Measurements from ENCODE around the gene CAMK2N2. TPM values are rescaled to one million over a fixed set of nuclear protein-coding genes. Genes with fewer than 3 reads are reported as not detected.

The CAMK2N2 gene
- total and polyA plus RNA-seq, 9 of the 15 experiments (the other 6 are each of a cell fraction or from before 2014, with no cell fraction given), result 0.08 to 0.22 (median 0.11) TPM; not detected in 5

GRCh38 chr3:184261854-184262763, 756 bp upstream of the CAMK2N2 start (continued):
- TF ChIP-seq, protein P1, sequence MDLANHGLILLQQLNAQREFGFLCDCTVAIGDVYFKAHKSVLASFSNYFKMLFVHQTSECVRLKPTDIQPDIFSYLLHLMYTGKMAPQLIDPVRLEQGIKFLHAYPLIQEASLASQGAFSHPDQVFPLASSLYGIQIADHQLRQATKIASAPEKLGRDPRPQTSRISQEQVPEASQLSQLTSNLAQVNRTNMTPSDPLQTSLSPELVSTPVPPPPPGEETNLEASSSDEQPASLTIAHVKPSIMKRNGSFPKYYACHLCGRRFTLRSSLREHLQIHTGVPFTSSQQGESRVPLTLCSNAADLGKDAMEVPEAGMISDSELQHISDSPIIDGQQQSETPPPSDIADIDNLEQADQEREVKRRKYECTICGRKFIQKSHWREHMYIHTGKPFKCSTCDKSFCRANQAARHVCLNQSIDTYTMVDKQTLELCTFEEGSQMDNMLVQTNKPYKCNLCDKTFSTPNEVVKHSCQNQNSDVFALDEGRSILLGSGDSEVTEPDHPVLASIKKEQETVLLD (IDR thresholded peaks at IDR 0.05), result 0 out of 2 replicates have a peak, but pooled peaks have one; percentile 47
- TF ChIP-seq ELF1 (tag; IDR thresholded peaks at IDR 0.05) (no peak), KDM1A (IDR thresholded peaks at IDR 0.05) (no peak), HNRNPH1 (optimal IDR thresholded peaks at IDR 0.05; ENCODE audit: low read depth, low read length) (no peak), DMBX1 (CRISPR knock-in tag; IDR thresholded peaks at IDR 0.05; ENCODE audit: borderline replicate concordance) (no peak), HSF4 (CRISPR knock-in tag; IDR thresholded peaks at IDR 0.05; ENCODE audit: borderline replicate concordance) (no peak), MIER1 (IDR thresholded peaks at IDR 0.05; ENCODE audit: low read depth) (peak; percentile 39; the same call in 1 of the 2 replicates), TEAD4 (IDR thresholded peaks at IDR 0.05; ENCODE audit: low read length) (no peak), TEAD4 (CRISPR knock-in tag; IDR thresholded peaks at IDR 0.05; ENCODE audit: borderline replicate concordance) (no peak), PCBP1 (IDR thresholded peaks at IDR 0.05; ENCODE audit: low read depth, low read length, poor library complexity, severe bottlenecking) (no peak), CBFB (CRISPR knock-in tag; IDR thresholded peaks at IDR 0.05) (0 out of 2 replicates have a peak, but pooled peaks have one; percentile 41), ZNF395 (CRISPR knock-in tag; IDR thresholded peaks at IDR 0.05) (0 out of 2 replicates have a peak, but pooled peaks have one; percentile 10), ATF7 (IDR thresholded peaks at IDR 0.05) (no peak), ZBTB1 (CRISPR knock-in tag; IDR thresholded peaks at IDR 0.05; ENCODE audit: borderline replicate concordance, low read depth) (no peak), SRF (CRISPR knock-in tag; IDR thresholded peaks at IDR 0.05) (no peak), DLX4 (CRISPR knock-in tag; IDR thresholded peaks at IDR 0.05) (no peak), ZNF444 (CRISPR knock-in tag; IDR thresholded peaks at IDR 0.05) (no peak)
- TF ChIP-seq, protein P2, sequence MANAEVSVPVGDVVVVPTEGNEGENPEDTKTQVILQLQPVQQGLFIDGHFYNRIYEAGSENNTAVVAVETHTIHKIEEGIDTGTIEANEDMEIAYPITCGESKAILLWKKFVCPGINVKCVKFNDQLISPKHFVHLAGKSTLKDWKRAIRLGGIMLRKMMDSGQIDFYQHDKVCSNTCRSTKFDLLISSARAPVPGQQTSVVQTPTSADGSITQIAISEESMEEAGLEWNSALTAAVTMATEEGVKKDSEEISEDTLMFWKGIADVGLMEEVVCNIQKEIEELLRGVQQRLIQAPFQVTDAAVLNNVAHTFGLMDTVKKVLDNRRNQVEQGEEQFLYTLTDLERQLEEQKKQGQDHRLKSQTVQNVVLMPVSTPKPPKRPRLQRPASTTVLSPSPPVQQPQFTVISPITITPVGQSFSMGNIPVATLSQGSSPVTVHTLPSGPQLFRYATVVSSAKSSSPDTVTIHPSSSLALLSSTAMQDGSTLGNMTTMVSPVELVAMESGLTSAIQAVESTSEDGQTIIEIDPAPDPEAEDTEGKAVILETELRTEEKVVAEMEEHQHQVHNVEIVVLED (CRISPR knock-in tag; IDR thresholded peaks at IDR 0.05), result no peak
- TF ChIP-seq, protein P3, sequence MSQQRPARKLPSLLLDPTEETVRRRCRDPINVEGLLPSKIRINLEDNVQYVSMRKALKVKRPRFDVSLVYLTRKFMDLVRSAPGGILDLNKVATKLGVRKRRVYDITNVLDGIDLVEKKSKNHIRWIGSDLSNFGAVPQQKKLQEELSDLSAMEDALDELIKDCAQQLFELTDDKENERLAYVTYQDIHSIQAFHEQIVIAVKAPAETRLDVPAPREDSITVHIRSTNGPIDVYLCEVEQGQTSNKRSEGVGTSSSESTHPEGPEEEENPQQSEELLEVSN (IDR thresholded peaks at IDR 0.05; ENCODE audit: borderline replicate concordance in 1 of 2, extremely low read depth in 1 of 2, insufficient read depth in 1 of 2, insufficient read length in 1 of 2, low read depth in 1 of 2, low read length in 1 of 2, poor library complexity in 1 of 2, severe bottlenecking in 1 of 2), result peak; percentile 63 to 67

All from K562 (cell line).